Testis (tissue), 2 donors: ENCODE measurements around the gene FAM174C.
A peak's percentile ranks its signal among the peaks of the same experiment; 100 is the strongest.

Experiments used
- POLR2A ChIP-seq: fragments of 450-650 bp; IDR thresholded peaks from one replicate; pipeline ENCODE4 v1.6.1; 2017; ENCODE audit warnings: antibody characterized with exemption, mild to moderate bottlenecking, moderate library complexity
- TF ChIP-seq, protein P1 (sequence below), 3 experiments: fragments of 450-650 bp in 2 of 3; fragments of 200-600 bp in 1 of 3; sonication (generic) in 1 of 3; IDR thresholded peaks; one replicate each; pipeline ENCODE4 v1.5.1; 2016 to 2019; ENCODE audit warnings: antibody characterized with exemption in 3 of 3, mild to moderate bottlenecking in 2 of 3, moderate library complexity in 1 of 3

DNA sequence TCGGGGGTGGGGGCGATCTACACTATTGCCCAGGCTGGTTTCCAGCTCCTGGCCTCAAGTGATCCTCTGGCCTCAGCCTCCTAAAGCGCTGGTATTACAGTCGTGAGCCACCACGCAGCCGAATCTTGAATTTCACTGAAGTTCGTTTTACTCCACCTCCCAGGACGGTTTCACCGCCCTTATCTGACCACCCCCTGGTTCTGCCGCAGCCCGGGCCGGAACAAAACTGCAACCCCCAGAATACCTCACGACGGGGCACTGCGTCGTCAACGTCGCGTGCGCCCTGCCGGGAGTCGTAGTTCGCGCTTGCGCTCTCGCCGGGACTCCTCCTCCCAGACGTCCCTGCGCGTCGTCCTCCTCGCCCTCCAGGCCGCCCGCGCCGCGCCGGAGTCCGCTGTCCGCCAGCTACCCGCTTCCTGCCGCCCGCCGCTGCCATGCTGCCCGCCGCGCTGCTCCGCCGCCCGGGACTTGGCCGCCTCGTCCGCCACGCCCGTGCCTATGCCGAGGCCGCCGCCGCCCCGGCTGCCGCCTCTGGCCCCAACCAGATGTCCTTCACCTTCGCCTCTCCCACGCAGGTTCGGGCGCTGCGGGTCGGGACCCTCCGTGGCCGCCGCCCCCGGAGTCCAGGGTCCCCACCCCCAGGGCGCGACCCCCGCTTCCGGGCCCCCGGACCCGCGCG lies 33.8 kb upstream of the FAM174C start, which contains the start of gene ATP5F1D:
- TF ChIP-seq, protein P1, sequence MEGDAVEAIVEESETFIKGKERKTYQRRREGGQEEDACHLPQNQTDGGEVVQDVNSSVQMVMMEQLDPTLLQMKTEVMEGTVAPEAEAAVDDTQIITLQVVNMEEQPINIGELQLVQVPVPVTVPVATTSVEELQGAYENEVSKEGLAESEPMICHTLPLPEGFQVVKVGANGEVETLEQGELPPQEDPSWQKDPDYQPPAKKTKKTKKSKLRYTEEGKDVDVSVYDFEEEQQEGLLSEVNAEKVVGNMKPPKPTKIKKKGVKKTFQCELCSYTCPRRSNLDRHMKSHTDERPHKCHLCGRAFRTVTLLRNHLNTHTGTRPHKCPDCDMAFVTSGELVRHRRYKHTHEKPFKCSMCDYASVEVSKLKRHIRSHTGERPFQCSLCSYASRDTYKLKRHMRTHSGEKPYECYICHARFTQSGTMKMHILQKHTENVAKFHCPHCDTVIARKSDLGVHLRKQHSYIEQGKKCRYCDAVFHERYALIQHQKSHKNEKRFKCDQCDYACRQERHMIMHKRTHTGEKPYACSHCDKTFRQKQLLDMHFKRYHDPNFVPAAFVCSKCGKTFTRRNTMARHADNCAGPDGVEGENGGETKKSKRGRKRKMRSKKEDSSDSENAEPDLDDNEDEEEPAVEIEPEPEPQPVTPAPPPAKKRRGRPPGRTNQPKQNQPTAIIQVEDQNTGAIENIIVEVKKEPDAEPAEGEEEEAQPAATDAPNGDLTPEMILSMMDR (IDR thresholded peaks at IDR 0.05) = peak in 1 of 3 experiments; percentile 11
- TF ChIP-seq POLR2A = peak; percentile 46
